ENCODE measurements around the gene VDAC1.

- TF ChIP-seq POLR2A (IDR thresholded peaks at IDR 0.05) (no peak), EP300 (IDR thresholded peaks at IDR 0.05) (no peak)
- TF ChIP-seq, protein P1, sequence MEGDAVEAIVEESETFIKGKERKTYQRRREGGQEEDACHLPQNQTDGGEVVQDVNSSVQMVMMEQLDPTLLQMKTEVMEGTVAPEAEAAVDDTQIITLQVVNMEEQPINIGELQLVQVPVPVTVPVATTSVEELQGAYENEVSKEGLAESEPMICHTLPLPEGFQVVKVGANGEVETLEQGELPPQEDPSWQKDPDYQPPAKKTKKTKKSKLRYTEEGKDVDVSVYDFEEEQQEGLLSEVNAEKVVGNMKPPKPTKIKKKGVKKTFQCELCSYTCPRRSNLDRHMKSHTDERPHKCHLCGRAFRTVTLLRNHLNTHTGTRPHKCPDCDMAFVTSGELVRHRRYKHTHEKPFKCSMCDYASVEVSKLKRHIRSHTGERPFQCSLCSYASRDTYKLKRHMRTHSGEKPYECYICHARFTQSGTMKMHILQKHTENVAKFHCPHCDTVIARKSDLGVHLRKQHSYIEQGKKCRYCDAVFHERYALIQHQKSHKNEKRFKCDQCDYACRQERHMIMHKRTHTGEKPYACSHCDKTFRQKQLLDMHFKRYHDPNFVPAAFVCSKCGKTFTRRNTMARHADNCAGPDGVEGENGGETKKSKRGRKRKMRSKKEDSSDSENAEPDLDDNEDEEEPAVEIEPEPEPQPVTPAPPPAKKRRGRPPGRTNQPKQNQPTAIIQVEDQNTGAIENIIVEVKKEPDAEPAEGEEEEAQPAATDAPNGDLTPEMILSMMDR (IDR thresholded peaks at IDR 0.05) = no peak
Observed at GRCh38 chr5:133978943-133979342, 25.8 kb downstream of the VDAC1 start.
